Calu3 (cell line): ENCODE measurements around the gene FAF2. TPM values are rescaled to one million over a fixed set of nuclear protein-coding genes. Genes with fewer than 3 reads are reported as not detected.

Experiments used
- BruUV-seq: library from RNA; stranded (reverse); fragments of 400-500 nt; replicated peaks from 2 replicates; lab custom pipeline; 2021; lab: Mats Ljungman, UMichigan
- CTCF ChIA-PET: fragments of 300-600 bp; sonication (Branson Sonifier 250); formaldehyde crosslinking; loops from one replicate; lab custom pipeline; 2022; ENCODE audit warnings: antibody characterized with exemption; lab: Charles Lee
- DNase-seq: peaks from one replicate; pipeline ENCODE4 v3.0.0; 2022
- H3K27ac Mint-ChIP-seq: one replicate; pipeline ENCODE4 v1.8.0; 2022; ENCODE audit warnings: mixed read lengths; ENCODE audit not compliant: unreplicated experiment
- H3K27me3 Mint-ChIP-seq: one replicate; pipeline ENCODE4 v1.8.0; 2022; ENCODE audit warnings: mixed read lengths; ENCODE audit not compliant: unreplicated experiment
- H3K36me3 Mint-ChIP-seq: one replicate; pipeline ENCODE4 v1.8.0; 2022; ENCODE audit warnings: mild to moderate bottlenecking, moderate library complexity, mixed read lengths; ENCODE audit not compliant: insufficient read depth, unreplicated experiment
- H3K4me1 Mint-ChIP-seq: one replicate; pipeline ENCODE4 v1.8.0; 2022; ENCODE audit warnings: mild to moderate bottlenecking, low read depth, mixed read lengths; ENCODE audit not compliant: unreplicated experiment
- H3K4me3 Mint-ChIP-seq: one replicate; pipeline ENCODE4 v1.8.0; 2022; ENCODE audit warnings: mild to moderate bottlenecking, low read depth, moderate library complexity, mixed read lengths; ENCODE audit not compliant: unreplicated experiment
- H3K9me3 Mint-ChIP-seq: one replicate; pipeline ENCODE4 v1.8.0; 2022; ENCODE audit warnings: low read depth, mixed read lengths; ENCODE audit not compliant: unreplicated experiment
- intact Hi-C: fragments of 100-400 bp; cut with micrococcal nuclease; formaldehyde crosslinking; loops from one replicate; pipeline ENCODE4 v1.10.0; 2022; ENCODE audit not compliant: unreplicated experiment
- total RNA-seq: library from RNA; stranded (reverse); gene quantifications from 2 replicates; pipeline ENCODE4 v1.2.3, GENCODE V29; 2022
- TF ChIP-seq, protein P1 (sequence below): fragments of 200-600 bp; IDR thresholded peaks from one replicate; pipeline ENCODE4 v1.8.0; 2022; ENCODE audit warnings: antibody characterized with exemption; ENCODE audit not compliant: unreplicated experiment

FAF2 gene
- total RNA-seq, 1 experiment from 2014 or later = 73.6 TPM

DNA sequence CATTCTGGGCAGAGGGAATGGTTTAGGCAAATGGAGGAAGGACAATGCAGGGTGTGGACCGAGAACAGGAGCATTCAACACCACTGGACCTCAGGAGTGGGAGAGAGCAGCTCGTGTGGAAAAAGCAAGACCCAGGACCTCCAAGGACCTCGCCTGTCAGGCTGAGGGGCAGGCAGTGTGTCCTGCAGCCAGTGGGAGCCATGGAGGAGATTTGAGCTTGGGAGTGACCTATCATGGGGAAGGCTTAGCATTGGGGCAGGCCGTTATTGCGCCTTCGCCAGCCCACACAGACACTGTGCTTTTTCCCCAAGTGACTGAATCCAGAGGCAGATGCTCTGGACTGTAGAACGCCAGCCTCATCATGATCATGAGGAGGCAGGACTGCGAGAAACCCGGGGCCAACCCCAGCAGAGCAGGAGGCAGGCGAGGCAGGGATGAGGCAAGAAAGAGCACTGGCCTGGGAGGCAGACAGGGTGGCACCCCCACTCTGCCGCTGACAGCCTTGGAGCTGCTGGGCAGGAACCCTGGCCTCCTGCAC, 104.2 kb downstream of the FAF2 start:
- Mint-ChIP-seq H3K9me3 (no peaks in the 10 kb centered on the region), H3K4me1 (peaks cover 55% of the 10 kb centered on the region), H3K4me3 (no peak overlapping the region), H3K36me3 (peaks cover 30% of the 10 kb centered on the region), H3K27me3 (no peaks in the 10 kb centered on the region), H3K27ac (peak overlapping the region; percentile 78)
- no TSS peak for BruUV-seq
- CTCF ChIA-PET = no interaction called here
- intact Hi-C loops = no loop called here
- TF ChIP-seq, protein P1, sequence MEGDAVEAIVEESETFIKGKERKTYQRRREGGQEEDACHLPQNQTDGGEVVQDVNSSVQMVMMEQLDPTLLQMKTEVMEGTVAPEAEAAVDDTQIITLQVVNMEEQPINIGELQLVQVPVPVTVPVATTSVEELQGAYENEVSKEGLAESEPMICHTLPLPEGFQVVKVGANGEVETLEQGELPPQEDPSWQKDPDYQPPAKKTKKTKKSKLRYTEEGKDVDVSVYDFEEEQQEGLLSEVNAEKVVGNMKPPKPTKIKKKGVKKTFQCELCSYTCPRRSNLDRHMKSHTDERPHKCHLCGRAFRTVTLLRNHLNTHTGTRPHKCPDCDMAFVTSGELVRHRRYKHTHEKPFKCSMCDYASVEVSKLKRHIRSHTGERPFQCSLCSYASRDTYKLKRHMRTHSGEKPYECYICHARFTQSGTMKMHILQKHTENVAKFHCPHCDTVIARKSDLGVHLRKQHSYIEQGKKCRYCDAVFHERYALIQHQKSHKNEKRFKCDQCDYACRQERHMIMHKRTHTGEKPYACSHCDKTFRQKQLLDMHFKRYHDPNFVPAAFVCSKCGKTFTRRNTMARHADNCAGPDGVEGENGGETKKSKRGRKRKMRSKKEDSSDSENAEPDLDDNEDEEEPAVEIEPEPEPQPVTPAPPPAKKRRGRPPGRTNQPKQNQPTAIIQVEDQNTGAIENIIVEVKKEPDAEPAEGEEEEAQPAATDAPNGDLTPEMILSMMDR = no peak
- no peak for DNase-seq

DNA sequence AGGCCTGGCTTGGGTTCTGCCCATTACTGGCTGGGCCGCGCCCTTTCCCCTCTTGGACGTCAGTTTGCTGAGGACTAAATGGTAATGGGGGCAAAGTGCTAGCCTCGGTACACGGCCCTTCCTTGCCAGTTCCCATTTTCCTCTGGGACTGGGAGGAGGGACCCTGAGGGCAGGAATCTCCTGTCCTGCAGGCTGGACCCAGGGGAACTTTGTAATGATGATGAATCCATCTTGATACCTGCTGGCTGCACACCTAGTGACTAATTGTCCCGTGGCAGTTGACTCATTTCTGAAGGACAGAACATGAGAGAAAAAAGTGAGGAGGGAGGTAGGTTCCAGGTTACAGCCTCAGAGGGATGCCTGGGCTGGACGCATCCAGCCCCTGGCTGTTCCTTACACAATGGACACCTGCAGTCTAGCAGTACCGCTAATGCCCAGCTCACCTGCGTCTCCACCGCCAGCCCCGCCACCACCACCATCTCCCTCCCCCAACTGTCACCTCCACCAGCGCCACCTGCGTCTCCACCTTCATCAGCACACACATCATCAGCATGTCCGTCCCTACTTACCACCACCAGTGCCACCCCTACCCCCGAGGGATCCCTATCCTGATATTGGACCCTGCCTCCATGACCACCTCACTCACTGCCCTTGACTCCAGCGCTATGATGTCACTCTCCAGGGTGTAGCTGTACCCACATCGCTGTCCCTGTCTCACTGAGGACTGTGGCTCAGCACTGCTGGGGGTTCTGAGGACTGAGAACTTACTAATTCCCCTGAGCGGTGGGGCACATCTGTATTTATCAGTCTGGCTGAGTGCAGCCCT, 105.3 kb downstream of the FAF2 start:
- TF ChIP-seq, protein P1 = no peak
- Mint-ChIP-seq H3K27me3 (no peaks in the 10 kb centered on the region), H3K27ac (peak overlapping the region; percentile 78), H3K4me1 (peaks cover 44% of the 10 kb centered on the region), H3K36me3 (peaks cover 30% of the 10 kb centered on the region), H3K4me3 (no peak overlapping the region), H3K9me3 (no peaks in the 10 kb centered on the region)
- BruUV-seq = no TSS peak
- CTCF ChIA-PET = interaction anchor here (1.7 kb wide), 1 partner anchor 20 kb away, joined by 5 read pairs; no protein-coding TSS in a partner anchor
- peak; percentile 56 for DNase-seq
- intact Hi-C loops = no loop called here

DNA sequence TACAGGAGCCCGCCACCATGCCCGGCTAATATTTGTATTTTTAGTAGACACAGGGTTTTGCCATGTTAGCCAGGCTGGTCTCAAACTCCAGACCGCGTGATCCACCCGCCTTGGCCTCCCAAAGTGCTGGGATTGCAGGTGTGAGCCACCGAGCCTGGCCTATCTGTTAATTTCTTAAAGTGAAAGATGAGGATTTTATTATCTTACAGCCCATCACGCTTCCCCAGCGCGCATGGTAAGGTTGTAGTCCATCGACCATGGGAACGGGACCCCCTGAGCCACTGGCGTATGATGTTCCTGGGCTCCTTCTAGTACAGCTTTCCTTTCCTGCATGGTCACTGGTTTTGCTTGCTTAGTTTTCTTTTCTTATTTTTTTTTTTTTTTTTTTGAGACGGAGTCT, 109.7 kb downstream of the FAF2 start:
- peaks cover 15% of the 10 kb centered on the region for H3K36me3 Mint-ChIP-seq
- DNase-seq = no peak
- no peak overlapping the region for H3K4me3 Mint-ChIP-seq
- peaks cover 13% of the 10 kb centered on the region for H3K4me1 Mint-ChIP-seq
- H3K9me3 Mint-ChIP-seq = no peaks in the 10 kb centered on the region
- TF ChIP-seq, protein P1 = no peak
- no peak overlapping the region for H3K27ac Mint-ChIP-seq
- intact Hi-C loops = no loop called here
- H3K27me3 Mint-ChIP-seq = peaks cover 14% of the 10 kb centered on the region
- no TSS peak for BruUV-seq
- CTCF ChIA-PET = no interaction called here

Other genes starting within 250 kb of the FAF2 start
- gene SIMC1, start 210.0 kb upstream of the FAF2 start, total RNA-seq = 24.9 and 31.8 TPM in 2 replicates
- gene KIAA1191, start 86.6 kb upstream of the FAF2 start, total RNA-seq = 75.8 and 79.0 TPM in 2 replicates
- 3.8 and 4.2 TPM in 2 replicates for gene ARL10, start 82.9 kb upstream of the FAF2 start, total RNA-seq
- 84.5 and 88.5 TPM in 2 replicates for gene NOP16, start 59.8 kb upstream of the FAF2 start, total RNA-seq
- gene HIGD2A, start 59.6 kb upstream of the FAF2 start, total RNA-seq = 72.5 and 72.6 TPM in 2 replicates
- 104 and 116 TPM in 2 replicates for gene CLTB, start 31.8 kb upstream of the FAF2 start, total RNA-seq
- gene RNF44, start 89.0 kb downstream of the FAF2 start, total RNA-seq = 76.9 and 82.3 TPM in 2 replicates
- gene CDHR2, start 101.0 kb downstream of the FAF2 start, total RNA-seq = 7.8 and 13.3 TPM in 2 replicates
- 11.5 and 12.6 TPM in 2 replicates for gene GPRIN1, start 161.8 kb downstream of the FAF2 start, total RNA-seq
- gene SNCB, start 182.1 kb downstream of the FAF2 start, total RNA-seq = not detected in 2 replicates
- not detected in 2 replicates for gene EIF4E1B, start 182.3 kb downstream of the FAF2 start, total RNA-seq
- gene TSPAN17, start 199.1 kb downstream of the FAF2 start, total RNA-seq = 66.3 and 67.7 TPM in 2 replicates